ENCODE measurements around the gene ASAP2.
A peak's percentile ranks its signal among the peaks of the same experiment; 100 is the strongest.

Gene ASAP2

GRCh38 chr2:9430316-9431293 lies 224.0 kb downstream of the ASAP2 start:
- ATAC-seq (peak; percentile 49), DNase-seq (no peak)

GRCh38 chr2:9434489-9434888 lies 227.9 kb downstream of the ASAP2 start:
- no peak for ATAC-seq

DNA sequence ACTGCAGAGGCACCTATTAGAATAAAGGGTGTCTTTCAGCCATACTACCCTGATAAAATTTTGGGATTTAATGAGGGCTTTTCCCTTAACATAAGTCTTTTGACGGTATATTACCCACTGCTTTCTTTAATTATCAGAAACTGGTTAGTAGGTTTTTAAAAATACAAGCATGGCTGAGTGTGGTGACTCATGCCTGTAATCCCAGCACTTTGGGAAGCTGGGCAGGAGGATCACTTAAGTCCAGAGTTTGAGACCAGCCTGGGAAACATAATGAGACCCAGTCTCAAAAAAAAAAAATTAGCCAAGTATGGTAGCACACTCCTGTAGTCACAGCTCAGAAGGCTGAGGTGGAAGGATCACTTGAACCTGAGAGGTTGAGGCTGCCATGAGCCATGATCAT lies 232.9 kb downstream of the ASAP2 start:
- DNase-seq (no peak), ATAC-seq (no peak)

More at GRCh38 chr2:9434489-9434888, 227.9 kb downstream of the ASAP2 start:
- no peak for DNase-seq

GRCh38 chr2:9440058-9440727 lies 233.6 kb downstream of the ASAP2 start:
- ATAC-seq, result no peak
- no peak for DNase-seq

GRCh38 chr2:9441556-9441955 lies 234.9 kb downstream of the ASAP2 start:
- no peak for ATAC-seq
- no peak for DNase-seq

DNA sequence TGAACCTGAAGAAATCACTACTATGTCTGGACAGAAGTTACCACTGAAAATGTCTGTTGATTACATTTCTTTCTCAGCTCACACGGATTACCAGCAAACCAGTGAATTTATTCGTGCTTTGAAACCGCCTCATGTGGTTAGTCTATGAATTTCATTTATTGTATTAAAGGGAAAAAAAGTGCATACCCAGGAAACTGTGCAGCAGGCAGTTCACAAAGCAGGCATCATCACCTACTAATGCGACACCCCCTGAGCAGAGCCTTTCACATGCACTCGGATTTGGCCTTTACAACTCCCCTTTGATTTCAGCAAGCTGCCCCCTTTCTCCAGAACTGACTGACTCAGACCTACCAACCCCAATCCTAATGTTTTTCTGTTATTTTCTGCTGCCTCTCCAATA lies 236.9 kb downstream of the ASAP2 start:
- ATAC-seq (no peak), DNase-seq (no peak)

DNA sequence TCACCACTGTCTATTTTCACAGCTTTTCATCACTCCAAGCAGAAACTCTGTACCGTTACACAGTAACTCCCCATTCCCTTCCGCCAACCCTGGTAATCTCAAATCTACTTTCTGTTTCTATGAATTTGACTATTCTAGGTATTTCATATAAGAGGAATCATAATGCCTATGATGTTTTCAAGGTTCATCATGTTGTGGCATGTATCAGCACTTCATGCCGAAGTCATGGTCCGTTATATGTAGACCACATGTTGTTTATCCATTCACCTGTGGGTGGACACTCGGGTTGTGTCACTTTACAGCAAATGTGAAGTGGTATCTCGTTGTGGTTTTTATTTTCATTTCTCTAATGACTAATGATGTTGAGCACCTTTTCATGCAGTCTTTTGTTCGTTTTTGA lies 238.5 kb downstream of the ASAP2 start:
- DNase-seq, result no peak
- ATAC-seq, result no peak

- ATAC-seq (no peak), DNase-seq (no peak)
These were observed 244.6 kb downstream of the ASAP2 start for GRCh38 chr2:9451231-9451630.
